Measurements from ENCODE around the gene LYPD5. TPM values are rescaled to one million over a fixed set of nuclear protein-coding genes. Genes with fewer than 3 reads are reported as not detected.

LYPD5 gene
- total RNA-seq, 1 donor: 0.72 TPM

GRCh38 chr19:43804432-43804831 is 2.2 kb upstream of the LYPD5 start:
- H3K4me3 ChIP-seq (ENCODE audit: low read depth, low read length): no peak overlapping the region
- TF ChIP-seq CTCF (IDR thresholded peaks at IDR 0.05; ENCODE audit: insufficient read depth, low read length): no peak
- DNase-seq (ENCODE audit: low read depth): no peak

- TF ChIP-seq CTCF (IDR thresholded peaks at IDR 0.05; ENCODE audit: insufficient read depth, low read length): no peak
- DNase-seq (ENCODE audit: low read depth): no peak
- no peak overlapping the region for H3K4me3 ChIP-seq (ENCODE audit: low read depth, low read length)
Measured at GRCh38 chr19:43799502-43800142, 2.6 kb downstream of the LYPD5 start.

GRCh38 chr19:43798546-43799409 is 3.5 kb downstream of the LYPD5 start:
- TF ChIP-seq CTCF (IDR thresholded peaks at IDR 0.05; ENCODE audit: insufficient read depth, low read length): no peak
- H3K4me3 ChIP-seq (ENCODE audit: low read depth, low read length): peak overlapping the region; percentile 65
- DNase-seq (ENCODE audit: low read depth): no peak

- peak overlapping the region; percentile 65 for H3K4me3 ChIP-seq (ENCODE audit: low read depth, low read length)
- DNase-seq (ENCODE audit: low read depth): no peak
- TF ChIP-seq CTCF (IDR thresholded peaks at IDR 0.05; ENCODE audit: insufficient read depth, low read length): no peak
Measured at GRCh38 chr19:43798026-43798545, 4.2 kb downstream of the LYPD5 start.

- no peak overlapping the region for H3K4me3 ChIP-seq (ENCODE audit: low read depth, low read length)
Measured at GRCh38 chr19:43797556-43797955, 4.7 kb downstream of the LYPD5 start.

GRCh38 chr19:43797118-43797517 is 5.1 kb downstream of the LYPD5 start:
- no peak for TF ChIP-seq CTCF (IDR thresholded peaks at IDR 0.05; ENCODE audit: insufficient read depth, low read length)
- H3K4me3 ChIP-seq (ENCODE audit: low read depth, low read length): no peak overlapping the region
- no peak for DNase-seq (ENCODE audit: low read depth)

More at GRCh38 chr19:43797556-43797955, 4.7 kb downstream of the LYPD5 start:
- no peak for TF ChIP-seq CTCF (IDR thresholded peaks at IDR 0.05; ENCODE audit: insufficient read depth, low read length)
- no peak for DNase-seq (ENCODE audit: low read depth)
